SK-N-SH (cell line): Measurements from ENCODE around the gene IKZF1.

Experiments
- CTCF ChIP-seq: fragments of 200-600 bp; sonication (generic); IDR thresholded peaks from 2 replicates; pipeline ENCODE4 v1.6.1; 2017; ENCODE audit warnings: antibody characterized with exemption, mild to moderate bottlenecking, moderate library complexity
- ELF1 ChIP-seq: IDR thresholded peaks from 2 replicates; pipeline ENCODE4 v1.4.0; 2012
- EP300 ChIP-seq, 2 experiments: IDR thresholded peaks; 2 replicates each; pipeline versions ENCODE4 v1.4.0 to v1.6.1; 2012; ENCODE audit warnings: borderline replicate concordance in 1 of 2, low read depth in 1 of 2, low read length in 1 of 2
- GATA2 ChIP-seq: sonication (generic); formaldehyde crosslinking; IDR thresholded peaks from 2 replicates; pipeline ENCODE4 v1.5.0; 2020; ENCODE audit warnings: mild to moderate bottlenecking, missing genetic modification reagents
- TCF12 ChIP-seq: IDR thresholded peaks from 2 replicates; pipeline ENCODE4 v1.4.0; 2012
- TEAD4 ChIP-seq: IDR thresholded peaks from 2 replicates; pipeline ENCODE4 v1.4.0; 2012; ENCODE audit warnings: mild to moderate bottlenecking, borderline replicate concordance; ENCODE audit not compliant: insufficient read depth
- USF1 ChIP-seq: IDR thresholded peaks from 2 replicates; pipeline ENCODE4 v1.4.0; 2012; ENCODE audit warnings: low read depth, borderline replicate concordance
- ZBTB33 ChIP-seq: IDR thresholded peaks from 2 replicates; pipeline ENCODE4 v1.4.0; 2012; ENCODE audit warnings: low read depth, borderline replicate concordance
- TF ChIP-seq, protein P1 (sequence below): IDR thresholded peaks from 2 replicates; pipeline ENCODE4 v1.6.1; 2012; ENCODE audit warnings: mild to moderate bottlenecking, low read depth, low read length, moderate library complexity

- TF ChIP-seq CTCF (no peak), ELF1 (no peak), TEAD4 (no peak), ZBTB33 (no peak), GATA2 (CRISPR knock-in tag) (no peak), USF1 (no peak), EP300 (IDR thresholded peaks at IDR 0.05; ENCODE audit: borderline replicate concordance in 1 of 2, low read depth in 1 of 2, low read length in 1 of 2) (no peak), TCF12 (no peak)
- TF ChIP-seq, protein P1, sequence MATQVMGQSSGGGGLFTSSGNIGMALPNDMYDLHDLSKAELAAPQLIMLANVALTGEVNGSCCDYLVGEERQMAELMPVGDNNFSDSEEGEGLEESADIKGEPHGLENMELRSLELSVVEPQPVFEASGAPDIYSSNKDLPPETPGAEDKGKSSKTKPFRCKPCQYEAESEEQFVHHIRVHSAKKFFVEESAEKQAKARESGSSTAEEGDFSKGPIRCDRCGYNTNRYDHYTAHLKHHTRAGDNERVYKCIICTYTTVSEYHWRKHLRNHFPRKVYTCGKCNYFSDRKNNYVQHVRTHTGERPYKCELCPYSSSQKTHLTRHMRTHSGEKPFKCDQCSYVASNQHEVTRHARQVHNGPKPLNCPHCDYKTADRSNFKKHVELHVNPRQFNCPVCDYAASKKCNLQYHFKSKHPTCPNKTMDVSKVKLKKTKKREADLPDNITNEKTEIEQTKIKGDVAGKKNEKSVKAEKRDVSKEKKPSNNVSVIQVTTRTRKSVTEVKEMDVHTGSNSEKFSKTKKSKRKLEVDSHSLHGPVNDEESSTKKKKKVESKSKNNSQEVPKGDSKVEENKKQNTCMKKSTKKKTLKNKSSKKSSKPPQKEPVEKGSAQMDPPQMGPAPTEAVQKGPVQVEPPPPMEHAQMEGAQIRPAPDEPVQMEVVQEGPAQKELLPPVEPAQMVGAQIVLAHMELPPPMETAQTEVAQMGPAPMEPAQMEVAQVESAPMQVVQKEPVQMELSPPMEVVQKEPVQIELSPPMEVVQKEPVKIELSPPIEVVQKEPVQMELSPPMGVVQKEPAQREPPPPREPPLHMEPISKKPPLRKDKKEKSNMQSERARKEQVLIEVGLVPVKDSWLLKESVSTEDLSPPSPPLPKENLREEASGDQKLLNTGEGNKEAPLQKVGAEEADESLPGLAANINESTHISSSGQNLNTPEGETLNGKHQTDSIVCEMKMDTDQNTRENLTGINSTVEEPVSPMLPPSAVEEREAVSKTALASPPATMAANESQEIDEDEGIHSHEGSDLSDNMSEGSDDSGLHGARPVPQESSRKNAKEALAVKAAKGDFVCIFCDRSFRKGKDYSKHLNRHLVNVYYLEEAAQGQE = no peak
Measured at GRCh38 chr7:50397320-50397970, 92.9 kb downstream of the IKZF1 start.
